Mammary epithelial cell (primary cell): ENCODE measurements around the gene USP37.

Source experiments
- CTCF ChIP-seq, 2 donors: IDR thresholded peaks in 1 of 2; conservative IDR thresholded peaks in 1 of 2; 2 replicates each; pipeline ENCODE4 v1.5.1; 2011 to 2012; ENCODE audit warnings: inconsistent platforms in 2 of 2, low read length in 2 of 2, mild to moderate bottlenecking in 2 of 2, control low read depth in 1 of 2, low read depth in 1 of 2; ENCODE audit not compliant: insufficient read depth in 1 of 2; ENCODE audit errors: extremely low read depth in 1 of 2
- EZH2 ChIP-seq: IDR thresholded peaks from 2 replicates; pipeline ENCODE4 v1.6.1; 2012; ENCODE audit warnings: low read length, inconsistent platforms, borderline replicate concordance

GRCh38 chr2:218418321-218418716 lies 149.8 kb downstream of the USP37 start:
- TF ChIP-seq CTCF (conservative IDR thresholded peaks at IDR 0.05 in 1 of 2, IDR thresholded peaks at IDR 0.05 in 1 of 2; ENCODE audit: extremely low read depth in 1 of 2, insufficient read depth in 1 of 2, low read depth in 1 of 2, low read length in 2 of 2) (no peak), EZH2 (no peak)
